Heart left ventricle (tissue), 16 donors: ENCODE measurements around the gene NUDT1. TPM values are rescaled to one million over a fixed set of nuclear protein-coding genes. Genes with fewer than 3 reads are reported as not detected.

ENCODE experiments used
- ATAC-seq, 4 donors: fragments of 200-7000 bp; cut with Tn5 transposase; one replicate each; pipeline ENCODE4 v1.9.1; 2020 to 2022; ENCODE audit warnings: moderate library complexity in 4 of 4, mild to moderate bottlenecking in 3 of 4, moderate number of reproducible peaks in 1 of 4
- DNase-seq, 5 donors: peaks; one replicate each; pipeline ENCODE4 v3.0.0-alpha.2; 2020
- H3K27ac ChIP-seq, 12 donors: fragments of 200-600 bp; sonication (generic) in 4 of 12; one replicate each; pipeline versions ENCODE4 v1.5.0 to v1.8.0; 2016 to 2022; ENCODE audit warnings: mild to moderate bottlenecking in 2 of 12
- H3K27me3 ChIP-seq, 9 donors: fragments of 200-600 bp; sonication (generic) in 2 of 9; one replicate each; pipeline versions ENCODE4 v1.5.1 to v1.8.0; 2016 to 2022; ENCODE audit warnings: mild to moderate bottlenecking in 3 of 9
- H3K36me3 ChIP-seq, 9 donors: fragments of 200-600 bp; sonication (generic) in 2 of 9; one replicate each; pipeline versions ENCODE4 v1.5.0 to v1.8.0; 2018 to 2022; ENCODE audit warnings: mild to moderate bottlenecking in 2 of 9
- H3K4me1 ChIP-seq, 12 donors: fragments of 200-600 bp; sonication (generic) in 4 of 12; one replicate each; pipeline versions ENCODE4 v1.5.0 to v1.8.0; 2016 to 2022; ENCODE audit warnings: mild to moderate bottlenecking in 3 of 12
- H3K4me3 ChIP-seq, 12 donors: fragments of 200-600 bp; sonication (generic) in 4 of 12; one replicate each; pipeline versions ENCODE4 v1.5.0 to v1.8.0; 2017 to 2022; ENCODE audit warnings: mild to moderate bottlenecking in 9 of 12, moderate library complexity in 4 of 12
- H3K9me3 ChIP-seq, 12 donors: fragments of 200-600 bp; sonication (generic) in 4 of 12; one replicate each; pipeline versions ENCODE4 v1.5.0 to v1.8.0; 2016 to 2022; ENCODE audit warnings: mild to moderate bottlenecking in 1 of 12
- POLR2A ChIP-seq, 2 donors: fragments of 450-650 bp; IDR thresholded peaks; one replicate each; pipeline ENCODE4 v1.6.1; 2017; ENCODE audit warnings: antibody characterized with exemption in 2 of 2, mild to moderate bottlenecking in 2 of 2, moderate library complexity in 2 of 2
- WGBS, 4 donors: extraction: QIAGEN DNeasy Blood & Tissue Kit in 2 of 4; methylation state at CpG; one replicate each; pipeline versions ENCODE4 v1.1.5 to v1.1.7; 2013 to 2018; 5-methylcytosine and 5-hydroxymethylcytosine counted together
- intact Hi-C, 10 donors: fragments of 100-400 bp; cut with DNase I; formaldehyde crosslinking; loops; one replicate each; pipeline versions ENCODE4 v1.11.1 to v1.14.2; 2022
- polyA plus RNA-seq, 2 donors: library from polyadenylated mRNA; stranded (reverse); fragments of 200-250 nt; gene quantifications; one replicate each; pipeline ENCODE4 v1.2.3, GENCODE V29; 2013
- total RNA-seq, 9 donors: library from RNA; depleted of rRNA in 2 of 9; stranded (reverse); fragments of >200 nt in 2 of 9; fragmentation: NEBNext Ultra II Directional in 3 of 9; extraction: Animal tissue kit (Norgen Biotek cat#: 25700) in 3 of 9; gene quantifications; one replicate each; pipeline versions ENCODE4 v1.1.0 to v1.2.4, GENCODE V29; 2016 to 2023
- TF ChIP-seq, protein P1 (sequence below), 12 donors: fragments of 200-600 bp; sonication (generic) in 4 of 12; IDR thresholded peaks; one replicate each; pipeline versions ENCODE4 v1.5.0 to v1.8.0; 2018 to 2022; ENCODE audit warnings: antibody characterized with exemption in 12 of 12, mild to moderate bottlenecking in 5 of 12
- donor health status: ischemic (EF 13 %, LVEDD 7.1; RV severe dilation, severe dysfunction).
- donor health status: healthy with polysubstance abuse.
- donor health status: DM: no; HTN: yes; CAD: no.
- donor health status: DM: no; HTN: no; CAD: no.
- donor health status: ischemic (EF 25% LVEDD 6.9; RV normal size, moderate dysfunction).
- donor health status: ischemic (EF 25% LVEDD 5.7; RV mildly dilated, moderate dysfunction).
- donor health status: healthy.
- donor health status: DM: yes; HTN: yes; CAD: no.
- donor health status: ischemic (EF 35%, LVEDD 5.7; RV mildly dilated, moderate dysfunction).
- donor health status: nonischemic (EF 11% LVEDD 7.7; RV severe dilation, severe dysfunction).
- donor health status: DM: yes; HTN: yes; CAD: no.
- donor health status: PGD.
- donor health status: ischemic (EF 29% LVEDD 5.4; RV normal size, mild dysfunction).
- donor health status: nonischemic (EF 23%, LVEDD 6.1; RV moderate dilation, normal function).

Gene NUDT1
- total and polyA plus RNA-seq, 11 donors, result 9.8 to 23.7 (median 16.1) TPM

DNA sequence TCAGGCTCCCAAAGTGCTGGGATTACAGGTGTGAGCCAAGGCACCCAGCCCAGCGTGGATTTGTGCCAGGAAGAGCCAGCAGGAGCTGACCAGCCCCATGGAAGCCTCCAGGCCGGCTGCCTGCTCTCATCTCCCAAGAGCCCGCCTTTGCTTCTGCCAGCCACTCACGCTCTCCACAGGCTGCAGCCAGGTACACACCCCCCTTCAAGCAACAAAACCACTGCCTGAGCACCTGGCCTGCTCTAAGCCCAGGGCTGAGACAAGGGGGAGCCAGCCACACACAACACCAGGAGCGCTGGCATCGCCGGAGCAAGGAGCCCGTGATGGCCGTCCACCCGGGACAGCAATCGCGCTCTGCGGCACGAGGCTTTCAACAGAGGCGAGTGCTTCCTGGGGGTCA lies 43.8 kb upstream of the NUDT1 start:
- no peak for ATAC-seq
- 91 to 95% (median 92%) methylated on average over 15 of the region's 15 CpGs for WGBS, 4 donors
- Histone ChIP-seq H3K27me3 (no peaks in the 10 kb centered on the region), H3K4me3 (no peak overlapping the region), H3K27ac (no peak overlapping the region), H3K4me1 (peaks cover 0 to 29% (median 15%) of the 10 kb centered on the region in 12 donors), H3K9me3 (peaks cover 0 to 10% (median 0%) of the 10 kb centered on the region in 12 donors), H3K36me3 (peaks cover 0 to 29% (median 7%) of the 10 kb centered on the region in 9 donors)
- intact Hi-C loops, result loop anchor here in 1 of 10 donors (5.0 kb wide), 1 partner anchor 81 kb away; no protein-coding TSS in a partner anchor
- TF ChIP-seq POLR2A (IDR thresholded peaks at IDR 0.05), result no peak
- TF ChIP-seq, protein P1, sequence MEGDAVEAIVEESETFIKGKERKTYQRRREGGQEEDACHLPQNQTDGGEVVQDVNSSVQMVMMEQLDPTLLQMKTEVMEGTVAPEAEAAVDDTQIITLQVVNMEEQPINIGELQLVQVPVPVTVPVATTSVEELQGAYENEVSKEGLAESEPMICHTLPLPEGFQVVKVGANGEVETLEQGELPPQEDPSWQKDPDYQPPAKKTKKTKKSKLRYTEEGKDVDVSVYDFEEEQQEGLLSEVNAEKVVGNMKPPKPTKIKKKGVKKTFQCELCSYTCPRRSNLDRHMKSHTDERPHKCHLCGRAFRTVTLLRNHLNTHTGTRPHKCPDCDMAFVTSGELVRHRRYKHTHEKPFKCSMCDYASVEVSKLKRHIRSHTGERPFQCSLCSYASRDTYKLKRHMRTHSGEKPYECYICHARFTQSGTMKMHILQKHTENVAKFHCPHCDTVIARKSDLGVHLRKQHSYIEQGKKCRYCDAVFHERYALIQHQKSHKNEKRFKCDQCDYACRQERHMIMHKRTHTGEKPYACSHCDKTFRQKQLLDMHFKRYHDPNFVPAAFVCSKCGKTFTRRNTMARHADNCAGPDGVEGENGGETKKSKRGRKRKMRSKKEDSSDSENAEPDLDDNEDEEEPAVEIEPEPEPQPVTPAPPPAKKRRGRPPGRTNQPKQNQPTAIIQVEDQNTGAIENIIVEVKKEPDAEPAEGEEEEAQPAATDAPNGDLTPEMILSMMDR (IDR thresholded peaks at IDR 0.05), result no peak
- peak in 1 of 5 donors; percentile 50 for DNase-seq

DNA sequence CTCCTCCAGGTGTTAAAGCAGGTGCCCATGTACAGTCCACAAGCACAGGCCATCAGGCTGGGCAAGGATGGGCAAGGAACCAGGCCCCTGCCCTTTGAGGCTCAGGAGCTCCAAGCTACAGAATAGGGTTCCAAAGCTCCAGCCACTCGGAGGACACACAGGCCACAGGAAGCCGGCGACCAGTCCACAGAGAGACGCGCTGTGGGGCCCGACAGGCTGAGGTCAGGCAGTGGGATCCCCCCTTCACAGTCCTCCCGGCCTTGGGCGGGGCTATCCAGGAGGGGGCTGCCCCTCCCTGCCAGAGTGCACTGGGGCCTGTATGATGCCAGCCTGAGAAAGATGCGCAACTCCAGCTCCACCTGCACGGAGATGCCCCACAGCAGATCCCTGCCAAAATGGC lies 43.3 kb upstream of the NUDT1 start:
- Histone ChIP-seq H3K27ac (no peak overlapping the region), H3K4me1 (peaks cover 0 to 34% (median 20%) of the 10 kb centered on the region in 12 donors), H3K9me3 (peaks cover 0 to 10% (median 0%) of the 10 kb centered on the region in 12 donors), H3K4me3 (no peak overlapping the region), H3K36me3 (peaks cover 0 to 28% (median 7%) of the 10 kb centered on the region in 9 donors), H3K27me3 (no peaks in the 10 kb centered on the region)
- 82 to 91% (median 86%) methylated on average over 4 to 10 of the region's 10 CpGs for WGBS, 4 donors
- intact Hi-C loops, result loop anchor here in 1 of 10 donors (5.0 kb wide), 1 partner anchor 81 kb away; no protein-coding TSS in a partner anchor
- TF ChIP-seq, protein P1 (IDR thresholded peaks at IDR 0.05), result no peak
- no peak for TF ChIP-seq POLR2A (IDR thresholded peaks at IDR 0.05)
- DNase-seq (no peak), ATAC-seq (no peak)

- no peak overlapping the region for H3K27ac ChIP-seq
- no peaks in the 10 kb centered on the region for H3K27me3 ChIP-seq
- no peak for TF ChIP-seq POLR2A (IDR thresholded peaks at IDR 0.05)
- TF ChIP-seq, protein P1 (IDR thresholded peaks at IDR 0.05), result no peak
- no peak overlapping the region for H3K4me3 ChIP-seq
- H3K9me3 ChIP-seq, result peaks cover 0 to 10% (median 0%) of the 10 kb centered on the region in 12 donors
- WGBS, 4 donors, result 94 to 96% (median 95%) methylated on average over 15 to 16 of the region's 16 CpGs
- peaks cover 0 to 28% (median 7%) of the 10 kb centered on the region in 9 donors for H3K36me3 ChIP-seq
- H3K4me1 ChIP-seq, result peaks cover 0 to 40% (median 20%) of the 10 kb centered on the region in 12 donors
- intact Hi-C loops, result loop anchor here in 1 of 10 donors (5.0 kb wide), 1 partner anchor 82 kb away; no protein-coding TSS in a partner anchor
- ATAC-seq (no peak), DNase-seq (no peak)
Measured at GRCh38 chr7:2199528-2199927, 42.5 kb upstream of the NUDT1 start.

DNA sequence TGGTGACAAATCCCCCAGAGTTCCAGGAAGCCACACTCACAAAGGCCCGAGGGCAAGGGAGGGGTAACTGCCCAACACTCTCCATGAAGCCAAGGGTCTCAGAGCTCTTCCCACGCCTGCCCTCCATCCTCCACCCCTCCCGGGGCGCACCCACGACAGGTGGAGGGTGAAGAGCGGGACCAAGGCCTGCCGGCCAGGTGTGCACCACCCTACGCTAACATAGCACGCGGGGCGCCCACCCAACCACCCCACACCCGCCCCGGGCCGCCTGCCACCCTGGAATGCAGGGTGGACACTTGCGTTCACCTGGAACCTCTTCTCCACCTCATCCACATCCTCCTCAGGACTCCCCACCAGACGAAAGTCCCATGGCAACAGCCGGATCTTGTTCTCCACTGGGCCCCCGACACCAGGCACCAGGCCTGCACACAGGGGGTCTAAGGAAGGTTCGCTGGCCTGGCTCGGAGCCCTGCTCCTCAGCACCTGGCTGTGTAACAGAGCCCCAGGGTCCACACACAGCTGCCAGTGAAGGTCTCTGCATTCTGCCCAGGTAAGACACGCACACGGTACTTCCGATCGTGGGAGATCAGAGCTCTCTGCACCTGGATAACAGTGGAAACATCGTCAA lies 42.0 kb upstream of the NUDT1 start:
- TF ChIP-seq, protein P1 (IDR thresholded peaks at IDR 0.05), result no peak
- no peak for TF ChIP-seq POLR2A (IDR thresholded peaks at IDR 0.05)
- no peak overlapping the region for H3K4me3 ChIP-seq
- H3K9me3 ChIP-seq, result peaks cover 0 to 8% (median 0%) of the 10 kb centered on the region in 12 donors
- intact Hi-C loops, result loop anchor here in 8 of 10 donors (5.0 to 10.0 kb wide), 5 partner anchors 83 to 538 kb away; no protein-coding TSS in a partner anchor
- H3K36me3 ChIP-seq, result peaks cover 0 to 28% (median 7%) of the 10 kb centered on the region in 9 donors
- DNase-seq, result no peak
- 90 to 97% (median 96%) methylated on average over 19 to 25 of the region's 25 CpGs for WGBS, 4 donors
- ATAC-seq, result no peak
- no peak overlapping the region for H3K27ac ChIP-seq
- peaks cover 0 to 37% (median 20%) of the 10 kb centered on the region in 12 donors for H3K4me1 ChIP-seq
- no peaks in the 10 kb centered on the region for H3K27me3 ChIP-seq
